ENCODE results near the gene ANGPTL1. TPM values are rescaled to one million over a fixed set of nuclear protein-coding genes. Genes with fewer than 3 reads are reported as not detected.

The ANGPTL1 gene, protein sequence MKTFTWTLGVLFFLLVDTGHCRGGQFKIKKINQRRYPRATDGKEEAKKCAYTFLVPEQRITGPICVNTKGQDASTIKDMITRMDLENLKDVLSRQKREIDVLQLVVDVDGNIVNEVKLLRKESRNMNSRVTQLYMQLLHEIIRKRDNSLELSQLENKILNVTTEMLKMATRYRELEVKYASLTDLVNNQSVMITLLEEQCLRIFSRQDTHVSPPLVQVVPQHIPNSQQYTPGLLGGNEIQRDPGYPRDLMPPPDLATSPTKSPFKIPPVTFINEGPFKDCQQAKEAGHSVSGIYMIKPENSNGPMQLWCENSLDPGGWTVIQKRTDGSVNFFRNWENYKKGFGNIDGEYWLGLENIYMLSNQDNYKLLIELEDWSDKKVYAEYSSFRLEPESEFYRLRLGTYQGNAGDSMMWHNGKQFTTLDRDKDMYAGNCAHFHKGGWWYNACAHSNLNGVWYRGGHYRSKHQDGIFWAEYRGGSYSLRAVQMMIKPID
- total RNA-seq = under 1 TPM in 1 of 2 donors, not detected in 1; under 0.01 TPM

DNA sequence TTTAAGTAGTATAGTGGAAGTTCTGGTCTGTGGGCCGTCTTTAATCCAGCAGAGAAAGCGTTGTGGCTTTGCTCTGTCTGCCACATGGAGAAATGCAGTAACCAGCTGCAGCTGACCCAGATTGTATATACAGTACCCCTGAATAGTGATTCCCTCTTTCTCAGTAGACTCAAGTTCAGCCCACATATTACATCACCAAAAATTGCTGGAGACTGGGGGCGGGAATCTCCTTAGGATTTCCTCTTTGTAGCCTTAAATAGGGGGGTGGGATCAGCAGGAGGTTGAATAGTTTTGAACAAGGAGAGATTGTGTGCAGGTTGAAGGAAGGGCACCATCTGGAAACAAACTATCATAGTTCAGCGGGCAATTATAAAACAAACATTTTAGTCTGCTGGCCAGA lies at the start of gene ANGPTL1:
Gene ANGPTL1, minus strand, starts transcription at position 134 of the 400 bp plus-strand sequence. CDS start 5,301 bp downstream, outside the sequence.

Other genes starting within 250 kb of the ANGPTL1 start
- gene RALGPS2, start 145.8 kb downstream of the ANGPTL1 start, total RNA-seq = 10 to 100 TPM; 16.2 to 25.3 TPM
- gene FAM20B, start 154.8 kb upstream of the ANGPTL1 start, total RNA-seq = 10 to 100 TPM; 24.8 to 32.0 TPM
- gene TOR3A, start 211.0 kb upstream of the ANGPTL1 start, total RNA-seq = 10 to 100 TPM; 30.0 to 39.2 TPM

Data from melanocyte of skin (primary cell).